GM23248 (cell line): Measurements from ENCODE around the gene EXTL1. TPM values are rescaled to one million over a fixed set of nuclear protein-coding genes. Genes with fewer than 3 reads are reported as not detected.

Source experiments
- DNase-seq: peaks from one replicate; pipeline ENCODE4 v3.0.0-alpha.2; 2015
- H2AFZ ChIP-seq: fragments of 200-600 bp; sonication (generic); 2 replicates; pipeline ENCODE4 v1.6.1; 2016; ENCODE audit warnings: antibody characterized with exemption
- H3F3A ChIP-seq: fragments of 200-600 bp; sonication (generic); 2 replicates; pipeline ENCODE4 v1.6.1; 2016; ENCODE audit warnings: mild to moderate bottlenecking, antibody characterized with exemption, mixed run types; ENCODE audit not compliant: insufficient read depth
- H3K27ac ChIP-seq: fragments of 200-600 bp; sonication (generic); 2 replicates; pipeline ENCODE4 v1.5.1; 2016; ENCODE audit warnings: mild to moderate bottlenecking
- H3K27me3 ChIP-seq: fragments of 200-600 bp; sonication (generic); replicated peaks from 2 replicates; pipeline ENCODE4 v1.6.1; 2016; ENCODE audit warnings: mild to moderate bottlenecking; ENCODE audit not compliant: insufficient read depth
- H3K36me3 ChIP-seq: fragments of 200-600 bp; sonication (generic); 2 replicates; pipeline ENCODE4 v1.6.1; 2016; ENCODE audit warnings: low read depth, mild to moderate bottlenecking
- H3K4me1 ChIP-seq: fragments of 200-600 bp; sonication (generic); 2 replicates; pipeline ENCODE4 v1.6.1; 2016; ENCODE audit warnings: mild to moderate bottlenecking; ENCODE audit not compliant: insufficient read depth
- H3K4me2 ChIP-seq: fragments of 200-600 bp; sonication (generic); one replicate; pipeline ENCODE4 v1.6.1; 2016; ENCODE audit warnings: mild to moderate bottlenecking; ENCODE audit not compliant: unreplicated experiment
- H3K4me3 ChIP-seq: fragments of 200-600 bp; sonication (generic); 2 replicates; pipeline ENCODE4 v1.5.1; 2016; ENCODE audit warnings: mild to moderate bottlenecking
- H3K79me2 ChIP-seq: fragments of 200-600 bp; sonication (generic); 2 replicates; pipeline ENCODE4 v1.6.1; 2016; ENCODE audit warnings: mild to moderate bottlenecking; ENCODE audit not compliant: insufficient read depth
- H3K9ac ChIP-seq: fragments of 200-600 bp; sonication (generic); 2 replicates; pipeline ENCODE4 v1.6.1; 2016; ENCODE audit warnings: mild to moderate bottlenecking
- H3K9me2 ChIP-seq: fragments of 200-600 bp; sonication (generic); 2 replicates; pipeline ENCODE4 v1.6.1; 2016; ENCODE audit warnings: mixed run types, mild to moderate bottlenecking, moderate library complexity; ENCODE audit not compliant: insufficient read depth
- H3K9me3 ChIP-seq: fragments of 200-600 bp; sonication (generic); one replicate; pipeline ENCODE4 v1.6.1; 2017; ENCODE audit warnings: low read depth
- H4K20me1 ChIP-seq: fragments of 200-600 bp; sonication (generic); 2 replicates; pipeline ENCODE4 v1.6.0; 2016; ENCODE audit not compliant: insufficient read depth
- EZH2 ChIP-seq: fragments of 200-600 bp; sonication (generic); IDR thresholded peaks from 2 replicates; pipeline ENCODE4 v1.6.1; 2018; ENCODE audit warnings: antibody characterized with exemption, mild to moderate bottlenecking; ENCODE audit not compliant: insufficient read depth, poor library complexity, severe bottlenecking
- EZH2phosphoT487 ChIP-seq: fragments of 200-600 bp; sonication (generic); IDR thresholded peaks from 2 replicates; pipeline ENCODE4 v1.6.1; 2018; ENCODE audit warnings: antibody characterized with exemption, moderate library complexity, mild to moderate bottlenecking, low read depth; ENCODE audit not compliant: insufficient read depth
- WGBS, 2 experiments: methylation state at CpG; one replicate each; pipeline ENCODE4 v1.1.6; 2015 to 2017; ENCODE audit warnings: low lambda C conversion rate in 2 of 2, low coverage in 1 of 2; ENCODE audit errors: missing lambda C conversion rate in 2 of 2; 5-methylcytosine and 5-hydroxymethylcytosine counted together
- in situ Hi-C: fragments of 300-500 bp; cut with MboI; formaldehyde crosslinking; loops from 2 replicates; pipeline ENCODE4 v1.15.0; 2020
- polyA plus RNA-seq: library from polyadenylated mRNA; unstranded; fragments of >200 nt; fragmentation: Nextera tagmentation; extraction: Ambion mirVana; gene quantifications from 2 replicates; pipeline ENCODE4 v1.2.1, GENCODE V29; 2016
- total RNA-seq: library from RNA; depleted of rRNA; stranded (reverse); fragments of >200 nt; shearing (Covaris generic); gene quantifications from 2 replicates; pipeline ENCODE4 v1.2.3, GENCODE V29; 2014

The EXTL1 gene
- total and polyA plus RNA-seq, 2 experiments from 2014 or later, result 5.5 to 5.9 TPM

DNA sequence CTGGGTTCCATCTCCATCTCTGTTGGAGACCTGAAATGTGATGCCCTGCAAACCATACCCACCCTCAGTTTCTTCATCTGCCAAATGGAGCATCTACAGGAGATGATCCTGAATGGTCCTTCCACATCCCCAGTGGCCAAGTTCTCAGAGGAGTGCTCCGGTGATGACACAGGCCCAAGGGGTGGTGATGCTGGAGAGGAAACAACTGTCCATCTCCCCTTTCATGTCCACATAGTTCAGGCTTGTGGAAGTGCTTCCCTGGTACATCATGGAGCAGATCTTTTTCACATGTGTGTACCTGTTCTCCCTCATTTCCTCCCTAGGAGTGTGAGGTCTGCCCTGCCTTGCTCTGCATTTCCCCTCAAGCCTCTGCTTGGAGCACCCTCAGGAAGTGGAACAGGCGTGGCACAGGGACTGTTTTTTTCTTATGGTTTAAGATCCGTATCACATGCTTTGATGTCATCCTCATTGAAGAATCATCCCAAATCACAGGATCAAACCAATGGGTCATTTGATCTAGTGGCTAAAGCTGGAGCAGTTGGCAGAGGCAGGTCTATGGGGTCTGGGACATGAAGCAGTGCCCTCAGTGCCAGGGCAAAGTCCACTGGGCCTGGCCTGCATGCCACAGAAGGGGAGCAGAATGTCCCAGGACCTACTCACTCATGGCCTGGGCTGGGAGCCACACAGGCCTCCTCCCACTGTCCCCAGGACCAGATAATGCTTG lies 54.0 kb downstream of the EXTL1 start:
- Histone ChIP-seq H4K20me1 (no peaks in the 10 kb centered on the region), H3K9me3 (no peaks in the 10 kb centered on the region), H3K79me2 (no peaks in the 10 kb centered on the region), H3K9ac (no peak overlapping the region), H3K27ac (no peak overlapping the region), H3K4me1 (no peaks in the 10 kb centered on the region), H2AFZ (no peak overlapping the region), H3K4me2 (no peak overlapping the region), H3K9me2 (no peaks in the 10 kb centered on the region), H3K4me3 (no peak overlapping the region), H3F3A (no peaks in the 10 kb centered on the region), H3K27me3 (peaks cover 35% of the 10 kb centered on the region), H3K36me3 (no peaks in the 10 kb centered on the region)
- 70 to 83% methylated on average over 3 of the region's 3 CpGs for WGBS, 2 experiments
- in situ Hi-C loops, result no loop called here
- TF ChIP-seq EZH2 (no peak), EZH2phosphoT487 (no peak)
- DNase-seq, result no peak

DNA sequence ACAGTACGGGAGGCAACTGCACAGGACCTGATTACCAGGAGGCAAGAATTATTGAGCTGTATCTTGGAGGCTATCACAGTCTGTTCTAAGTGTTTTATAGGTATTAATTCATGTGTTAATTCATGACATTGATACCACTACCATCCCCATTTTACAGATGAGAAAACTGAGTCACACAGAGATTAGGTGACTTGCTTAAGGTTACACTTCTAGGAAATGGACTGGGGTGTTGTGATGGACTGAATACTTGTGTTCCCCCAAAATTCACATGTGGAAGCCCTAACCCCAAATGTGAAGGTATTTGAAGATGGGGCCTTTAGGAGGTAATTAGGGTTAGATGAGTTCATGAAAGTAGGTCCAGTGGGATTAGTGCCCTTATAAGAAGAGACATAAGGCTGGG lies 55.9 kb downstream of the EXTL1 start:
- H4K20me1 ChIP-seq, result no peaks in the 10 kb centered on the region
- H3K36me3 ChIP-seq, result no peaks in the 10 kb centered on the region
- no peak overlapping the region for H3K4me3 ChIP-seq
- TF ChIP-seq EZH2phosphoT487 (no peak), EZH2 (no peak)
- no peak overlapping the region for H3K4me2 ChIP-seq
- no peaks in the 10 kb centered on the region for H3F3A ChIP-seq
- H3K27ac ChIP-seq, result no peak overlapping the region
- H3K79me2 ChIP-seq, result no peaks in the 10 kb centered on the region
- no peaks in the 10 kb centered on the region for H3K9me3 ChIP-seq
- no peaks in the 10 kb centered on the region for H3K9me2 ChIP-seq
- no peak overlapping the region for H2AFZ ChIP-seq
- WGBS, 2 experiments, result 97 to 100% methylated on average over 1 of the region's 1 CpG
- H3K9ac ChIP-seq, result no peak overlapping the region
- H3K4me1 ChIP-seq, result no peaks in the 10 kb centered on the region
- in situ Hi-C loops, result no loop called here
- peaks cover 27% of the 10 kb centered on the region for H3K27me3 ChIP-seq
- no peak for DNase-seq

- TF ChIP-seq EZH2phosphoT487, result no peak
- TF ChIP-seq EZH2, result no peak
- no peak overlapping the region for H3K9ac ChIP-seq
- H3K4me3 ChIP-seq, result no peak overlapping the region
- no peaks in the 10 kb centered on the region for H3K4me1 ChIP-seq
- WGBS, 2 experiments, result 72 to 77% methylated on average over 8 of the region's 8 CpGs
- H3K79me2 ChIP-seq, result no peaks in the 10 kb centered on the region
- H3K36me3 ChIP-seq, result no peaks in the 10 kb centered on the region
- no peak for DNase-seq
- in situ Hi-C loops, result no loop called here
- no peaks in the 10 kb centered on the region for H3F3A ChIP-seq
- peaks cover 16% of the 10 kb centered on the region for H3K27me3 ChIP-seq
- no peak overlapping the region for H3K27ac ChIP-seq
- no peaks in the 10 kb centered on the region for H4K20me1 ChIP-seq
- H2AFZ ChIP-seq, result no peak overlapping the region
- H3K4me2 ChIP-seq, result no peak overlapping the region
- H3K9me2 ChIP-seq, result no peaks in the 10 kb centered on the region
- no peaks in the 10 kb centered on the region for H3K9me3 ChIP-seq
Observed at GRCh38 chr1:26078286-26079177, 57.0 kb downstream of the EXTL1 start.

DNA sequence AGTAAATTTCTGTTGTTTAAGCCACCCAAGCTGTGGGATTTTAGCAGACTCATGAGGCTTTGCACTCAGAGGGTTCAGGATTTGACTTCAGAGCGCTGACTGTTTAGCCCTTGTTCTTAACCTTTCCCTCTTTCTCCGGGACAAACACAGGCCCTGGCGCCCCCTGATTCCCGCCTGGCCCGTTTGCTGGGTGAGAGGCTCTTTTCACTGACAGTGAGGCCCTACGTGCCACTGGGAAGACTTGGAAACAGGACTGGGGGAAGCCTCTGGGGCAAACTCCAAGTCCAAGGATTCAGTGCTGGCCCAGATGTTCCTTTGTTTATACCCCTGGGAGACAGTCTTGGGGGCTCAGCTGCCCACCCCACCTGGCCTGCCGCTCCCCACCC lies 57.6 kb downstream of the EXTL1 start:
- Histone ChIP-seq H3K27me3 (peaks cover 11% of the 10 kb centered on the region), H3K9me2 (no peaks in the 10 kb centered on the region), H3K79me2 (no peaks in the 10 kb centered on the region), H3K9ac (no peak overlapping the region), H3K27ac (no peak overlapping the region), H3K9me3 (no peaks in the 10 kb centered on the region), H3K4me3 (no peak overlapping the region), H3K4me2 (no peak overlapping the region), H4K20me1 (no peaks in the 10 kb centered on the region), H3F3A (no peaks in the 10 kb centered on the region), H2AFZ (no peak overlapping the region), H3K4me1 (no peaks in the 10 kb centered on the region), H3K36me3 (no peaks in the 10 kb centered on the region)
- WGBS, 2 experiments, result 33 to 40% methylated on average over 7 of the region's 7 CpGs
- no peak for DNase-seq
- no peak for TF ChIP-seq EZH2
- in situ Hi-C loops, result no loop called here
